ENCODE measurements around the gene ALDH1A3.

- no peak for TF ChIP-seq CTCF (IDR thresholded peaks at IDR 0.05)
- TF ChIP-seq POLR2A (IDR thresholded peaks at IDR 0.05): no peak
Observed at GRCh38 chr15:100959066-100960050, 79.7 kb downstream of the ALDH1A3 start.

Measured in suprapubic skin (tissue), 3 donors.